ENCODE data around the gene RFC4. TPM values are rescaled to one million over a fixed set of nuclear protein-coding genes. Genes with fewer than 3 reads are reported as not detected.
"Not testable (repeated sequence)": the region's sequence is repeated elsewhere in the genome, so short reads cannot be mapped to it uniquely, and the experiment has no call there.

RFC4 gene
- total and polyA plus RNA-seq, 2 experiments from 2014 or later, result 73.3 to 107 TPM

GRCh38 chr3:186824430-186825139, 18.3 kb upstream of the RFC4 start (continued):
- TF ChIP-seq ETS1 (IDR thresholded peaks at IDR 0.05) (no peak), EZH2phosphoT487 (IDR thresholded peaks at IDR 0.05; ENCODE audit: unreplicated experiment) (no peak)

- H3K4me1 Mint-ChIP-seq, result peaks cover 25% of the 10 kb centered on the region
- H3K79me2 ChIP-seq (replicated peaks; ENCODE audit: insufficient read depth), result no peaks in the 10 kb centered on the region
- H3K27ac Mint-ChIP-seq, result no peak overlapping the region
- no peak overlapping the region for H3K27ac ChIP-seq (ENCODE audit: low read depth)
- peaks cover 21% of the 10 kb centered on the region for H3K4me1 ChIP-seq (ENCODE audit: insufficient read depth)
- peaks cover 5% of the 10 kb centered on the region; the same call in 1 of the 2 replicates for H3F3A ChIP-seq (replicated peaks; ENCODE audit: low read depth)
- DNase-seq (ENCODE audit: low spot score) (no peak), ATAC-seq (no peak)
- no peaks in the 10 kb centered on the region for H3K9me2 ChIP-seq (ENCODE audit: insufficient read depth)
- TF ChIP-seq ZNF114 (CRISPR knock-in tag; IDR thresholded peaks at IDR 0.05) (no peak), ETS1 (IDR thresholded peaks at IDR 0.05) (no peak), POLR2AphosphoS5 (IDR thresholded peaks at IDR 0.05; ENCODE audit: low read depth) (no peak), STAT1 (IDR thresholded peaks at IDR 0.05; ENCODE audit: unreplicated experiment) (no peak), REST (IDR thresholded peaks at IDR 0.05; ENCODE audit: unreplicated experiment) (no peak), JUNB (IDR thresholded peaks at IDR 0.05; ENCODE audit: unreplicated experiment) (no peak)
- no peaks in the 10 kb centered on the region for H3K9me3 Mint-ChIP-seq
- no peaks in the 10 kb centered on the region for H3K36me3 Mint-ChIP-seq (ENCODE audit: low read depth)
- H3K4me2 ChIP-seq, result no peak overlapping the region
- no peak overlapping the region for H3K4me3 Mint-ChIP-seq
- peaks cover 5% of the 10 kb centered on the region for H4K20me1 ChIP-seq (replicated peaks; ENCODE audit: insufficient read depth)
- H3K4me3 ChIP-seq, result no peak overlapping the region
- no peak overlapping the region for H2AFZ ChIP-seq
- H3K27me3 ChIP-seq (ENCODE audit: insufficient read depth), result peaks cover 40% of the 10 kb centered on the region
- H3K27me3 Mint-ChIP-seq (ENCODE audit: insufficient read depth, low read depth, poor library complexity), result peaks cover 23% of the 10 kb centered on the region
- H3K36me3 ChIP-seq (ENCODE audit: insufficient read depth), result no peaks in the 10 kb centered on the region
Measured at GRCh38 chr3:186823386-186823785, 17.1 kb upstream of the RFC4 start.

GRCh38 chr3:186822388-186822759, 16.1 kb upstream of the RFC4 start:
- not testable (repeated sequence) for H3K27ac ChIP-seq (ENCODE audit: low read depth); H3K36me3 ChIP-seq (ENCODE audit: insufficient read depth); DNase-seq (ENCODE audit: low spot score); H3F3A ChIP-seq (replicated peaks; ENCODE audit: low read depth); H3K9me3 Mint-ChIP-seq; H3K79me2 ChIP-seq (replicated peaks; ENCODE audit: insufficient read depth); H2AFZ ChIP-seq; H3K9me2 ChIP-seq (ENCODE audit: insufficient read depth); H4K20me1 ChIP-seq (replicated peaks; ENCODE audit: insufficient read depth); H3K4me3 Mint-ChIP-seq; H3K36me3 Mint-ChIP-seq (ENCODE audit: low read depth); H3K27ac Mint-ChIP-seq; ATAC-seq; H3K4me2 ChIP-seq; H3K4me3 ChIP-seq
- Histone ChIP-seq H3K4me1 (ENCODE audit: insufficient read depth) (peaks cover 21% of the 10 kb centered on the region), H3K27me3 (ENCODE audit: insufficient read depth) (peaks cover 31% of the 10 kb centered on the region)
- H3K27me3 Mint-ChIP-seq (ENCODE audit: insufficient read depth, low read depth, poor library complexity), result peaks cover 16% of the 10 kb centered on the region
- peaks cover 25% of the 10 kb centered on the region for H3K4me1 Mint-ChIP-seq
